ENCODE measurements around the gene TNFRSF4.

The TNFRSF4 gene

DNA sequence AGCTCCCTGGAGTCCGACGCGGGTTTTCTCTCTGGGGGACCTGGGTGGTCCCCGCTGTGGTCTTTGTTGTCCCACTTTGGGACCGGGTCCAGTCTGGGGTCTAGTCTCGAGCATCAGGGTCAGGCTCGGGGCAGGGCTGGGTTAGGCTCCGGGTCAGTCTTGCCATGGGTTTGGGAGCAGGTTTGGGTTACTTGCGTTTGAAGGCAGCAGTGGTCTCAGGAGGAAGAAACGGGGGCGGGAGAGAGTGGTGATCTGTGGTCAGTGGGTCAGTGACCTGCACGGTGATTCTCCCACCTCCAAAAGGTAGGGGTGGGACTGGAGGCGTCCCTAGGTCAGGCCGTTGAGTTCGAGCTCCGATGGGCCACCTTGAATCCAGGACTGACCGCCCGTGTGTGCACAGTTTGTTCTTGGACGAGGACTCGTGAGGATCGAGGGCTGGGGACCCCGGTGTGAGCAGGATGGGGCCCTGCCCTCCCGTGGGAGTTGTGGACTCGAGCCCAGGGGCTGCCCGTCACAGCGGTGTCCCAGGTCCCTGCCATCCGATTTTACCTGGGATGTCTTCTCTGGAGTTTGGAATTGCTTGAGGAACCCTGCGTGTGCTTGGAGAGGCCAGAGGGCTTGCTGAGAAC lies 20.3 kb upstream of the TNFRSF4 start:
- no peak for DNase-seq (ENCODE audit: low read depth in 3 of 3, low spot score in 1 of 3)

DNA sequence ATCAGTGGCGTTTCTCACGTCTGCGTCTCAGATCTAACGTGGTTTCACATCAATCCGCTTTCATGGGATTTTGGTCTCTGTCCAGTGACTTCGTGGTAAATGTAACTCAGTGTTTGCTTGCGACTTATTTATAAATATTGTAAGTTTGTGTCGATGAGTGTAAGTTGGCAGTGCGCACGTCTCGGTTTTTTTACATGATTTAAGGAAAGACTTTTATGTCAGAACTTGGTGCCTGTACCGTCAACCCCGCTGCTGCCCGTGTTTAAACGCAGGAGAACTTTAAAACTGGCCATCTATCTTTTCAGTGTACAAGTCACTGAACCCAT lies 19.6 kb upstream of the TNFRSF4 start:
- DNase-seq (ENCODE audit: low read depth in 3 of 3, low spot score in 1 of 3), result no peak

DNA sequence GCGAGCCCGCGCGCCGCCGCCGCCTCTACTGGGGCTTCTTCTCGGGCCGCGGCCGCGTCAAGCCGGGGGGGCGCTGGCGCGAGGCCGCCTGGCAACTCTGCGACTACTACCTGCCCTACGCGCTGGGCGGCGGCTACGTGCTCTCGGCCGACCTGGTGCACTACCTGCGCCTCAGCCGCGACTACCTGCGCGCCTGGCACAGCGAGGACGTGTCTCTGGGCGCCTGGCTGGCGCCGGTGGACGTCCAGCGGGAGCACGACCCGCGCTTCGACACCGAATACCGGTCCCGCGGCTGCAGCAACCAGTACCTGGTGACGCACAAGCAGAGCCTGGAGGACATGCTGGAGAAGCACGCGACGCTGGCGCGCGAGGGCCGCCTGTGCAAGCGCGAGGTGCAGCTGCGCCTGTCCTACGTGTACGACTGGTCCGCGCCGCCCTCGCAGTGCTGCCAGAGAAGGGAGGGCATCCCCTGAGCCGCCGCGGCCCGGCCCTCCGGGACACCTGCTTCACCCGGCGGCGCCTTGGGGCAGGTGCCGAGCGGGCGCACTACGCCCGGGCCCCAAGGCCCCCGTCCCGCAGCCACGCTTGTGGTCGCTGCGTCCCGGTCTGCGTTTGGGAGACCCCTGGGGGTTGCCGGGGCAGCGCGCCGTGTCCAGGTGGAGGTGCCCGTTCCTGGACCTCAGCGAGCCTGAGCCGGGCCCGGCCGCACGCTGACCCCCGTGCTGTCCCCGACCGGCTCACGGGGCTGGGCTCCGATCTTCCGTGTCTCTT lies 19.0 kb upstream of the TNFRSF4 start:
- no peak for DNase-seq (ENCODE audit: low read depth in 3 of 3, low spot score in 1 of 3)

DNA sequence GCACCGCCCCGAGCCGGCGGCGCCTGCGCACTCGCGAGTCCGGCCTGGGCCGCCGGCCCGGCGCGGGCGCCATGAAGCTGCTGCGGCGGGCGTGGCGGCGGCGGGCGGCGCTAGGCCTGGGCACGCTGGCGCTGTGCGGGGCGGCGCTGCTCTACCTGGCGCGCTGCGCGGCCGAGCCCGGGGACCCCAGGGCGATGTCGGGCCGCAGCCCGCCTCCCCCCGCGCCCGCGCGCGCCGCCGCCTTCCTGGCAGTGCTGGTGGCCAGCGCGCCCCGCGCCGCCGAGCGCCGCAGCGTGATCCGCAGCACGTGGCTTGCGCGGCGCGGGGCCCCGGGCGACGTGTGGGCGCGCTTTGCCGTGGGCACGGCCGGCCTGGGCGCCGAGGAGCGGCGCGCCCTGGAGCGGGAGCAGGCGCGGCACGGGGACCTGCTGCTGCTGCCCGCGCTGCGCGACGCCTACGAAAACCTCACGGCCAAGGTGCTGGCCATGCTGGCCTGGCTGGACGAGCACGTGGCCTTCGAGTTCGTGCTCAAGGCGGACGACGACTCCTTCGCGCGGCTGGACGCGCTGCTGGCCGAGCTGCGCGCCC lies 18.3 kb upstream of the TNFRSF4 start, which contains the start of gene B3GALT6:
TSS of gene B3GALT6 (plus strand) at position 30 of the 588 bp plus-strand sequence. CDS start at position 72, 42 bp downstream.
- DNase-seq (ENCODE audit: low read depth in 3 of 3, low spot score in 1 of 3), result no peak

DNA sequence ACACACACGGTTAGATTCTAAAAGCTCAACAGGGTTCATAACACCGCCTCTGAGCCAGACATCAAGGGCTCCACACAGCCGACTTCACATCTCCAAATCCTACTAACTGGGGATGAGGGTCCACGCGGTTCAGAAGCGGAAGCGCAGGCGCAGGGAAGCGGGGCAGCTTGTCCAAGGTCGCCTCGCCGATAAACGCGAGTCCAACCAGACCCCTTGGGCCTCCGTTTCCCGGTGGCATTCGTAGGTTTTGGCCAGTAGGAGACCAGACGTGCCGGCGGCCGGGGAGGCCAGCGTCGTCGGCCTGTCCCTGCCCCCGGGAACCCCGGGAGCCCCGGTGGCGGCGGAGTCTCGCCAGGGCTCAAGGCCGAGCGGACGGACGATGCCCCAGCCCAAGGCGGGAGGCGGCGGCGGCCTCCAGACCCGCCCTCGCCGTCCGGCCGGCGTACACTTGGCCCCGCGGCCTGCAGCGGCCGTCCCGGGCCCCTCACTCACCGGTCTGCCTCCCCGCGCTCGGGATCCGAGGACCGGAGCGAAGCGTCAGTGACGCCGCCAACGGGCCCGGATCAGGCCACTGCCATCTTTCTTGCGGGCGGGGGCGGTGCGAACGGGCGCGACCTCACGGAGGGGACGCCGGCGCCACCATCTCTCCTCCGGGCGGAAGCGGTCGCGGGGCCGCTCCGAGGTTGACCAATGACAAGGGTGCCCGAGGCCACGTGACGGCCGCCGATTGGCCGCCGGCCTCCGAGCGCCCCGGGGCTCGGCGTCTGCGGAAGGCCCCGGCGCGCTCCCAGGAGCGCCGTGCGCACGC lies 17.7 kb upstream of the TNFRSF4 start, which contains the start of gene SDF4:
TSS of gene SDF4 (minus strand) at position 602 of the 808 bp plus-strand sequence. CDS start 3,229 bp downstream, outside the sequence.
- peak; percentile 91 to 94 (median 93) for DNase-seq (ENCODE audit: low read depth in 3 of 3, low spot score in 1 of 3)

DNA sequence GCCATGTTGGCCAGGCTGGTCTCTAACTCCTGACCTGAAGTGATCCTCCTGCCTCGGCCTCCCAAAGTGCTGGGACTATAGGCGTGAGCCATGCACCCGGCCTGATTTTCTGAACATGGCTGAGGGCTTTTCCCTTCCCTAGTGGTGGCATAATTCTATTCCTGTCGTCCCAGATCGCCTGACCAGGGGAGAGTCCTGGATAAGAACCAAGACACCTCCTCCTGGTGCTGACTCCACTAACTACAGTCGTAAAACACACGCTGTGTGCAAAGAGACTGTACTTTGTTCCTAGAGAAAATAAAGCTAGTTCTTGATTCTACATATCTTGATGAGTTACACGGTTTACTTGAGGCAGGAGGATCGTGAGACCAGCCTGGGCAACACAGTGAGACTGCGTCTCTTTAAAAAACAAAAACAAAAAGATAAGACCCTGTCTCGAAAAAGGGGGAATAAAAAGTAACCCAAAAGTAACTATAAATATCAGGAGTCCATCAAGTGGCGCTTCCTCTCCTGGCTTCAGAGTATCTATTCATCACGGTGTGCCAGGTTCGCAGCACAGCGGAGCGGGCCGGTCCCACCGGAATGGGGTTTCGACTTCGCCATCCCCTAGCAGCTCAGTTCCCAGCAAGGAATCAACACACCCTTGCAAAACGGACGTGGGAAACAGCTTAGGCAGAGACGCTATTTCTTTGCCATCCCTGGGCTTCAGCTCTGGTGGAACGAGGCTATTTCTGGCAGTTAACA lies 16.9 kb upstream of the TNFRSF4 start:
- no peak for DNase-seq (ENCODE audit: low read depth in 3 of 3, low spot score in 1 of 3)

DNA sequence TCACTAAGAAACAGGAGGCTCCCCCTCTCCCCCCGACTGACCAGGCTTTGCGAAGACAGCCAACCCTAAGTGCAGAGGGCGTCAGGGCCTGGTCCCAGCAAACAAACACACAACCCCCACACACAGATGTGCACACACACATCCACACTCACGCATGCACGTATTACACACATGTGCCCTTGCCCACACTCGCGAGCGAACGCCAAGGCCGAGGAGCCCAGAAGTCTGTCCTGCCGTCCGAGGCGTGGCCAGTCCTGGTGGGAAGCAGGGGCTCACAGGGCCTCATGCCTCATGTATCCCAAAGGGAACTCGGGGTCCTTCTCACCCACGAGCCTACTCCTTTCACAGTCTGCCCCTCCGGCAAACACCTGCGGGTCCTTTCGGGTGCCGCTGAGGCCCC lies 15.8 kb upstream of the TNFRSF4 start:
- no peak for DNase-seq (ENCODE audit: low read depth in 3 of 3, low spot score in 1 of 3)

DNA sequence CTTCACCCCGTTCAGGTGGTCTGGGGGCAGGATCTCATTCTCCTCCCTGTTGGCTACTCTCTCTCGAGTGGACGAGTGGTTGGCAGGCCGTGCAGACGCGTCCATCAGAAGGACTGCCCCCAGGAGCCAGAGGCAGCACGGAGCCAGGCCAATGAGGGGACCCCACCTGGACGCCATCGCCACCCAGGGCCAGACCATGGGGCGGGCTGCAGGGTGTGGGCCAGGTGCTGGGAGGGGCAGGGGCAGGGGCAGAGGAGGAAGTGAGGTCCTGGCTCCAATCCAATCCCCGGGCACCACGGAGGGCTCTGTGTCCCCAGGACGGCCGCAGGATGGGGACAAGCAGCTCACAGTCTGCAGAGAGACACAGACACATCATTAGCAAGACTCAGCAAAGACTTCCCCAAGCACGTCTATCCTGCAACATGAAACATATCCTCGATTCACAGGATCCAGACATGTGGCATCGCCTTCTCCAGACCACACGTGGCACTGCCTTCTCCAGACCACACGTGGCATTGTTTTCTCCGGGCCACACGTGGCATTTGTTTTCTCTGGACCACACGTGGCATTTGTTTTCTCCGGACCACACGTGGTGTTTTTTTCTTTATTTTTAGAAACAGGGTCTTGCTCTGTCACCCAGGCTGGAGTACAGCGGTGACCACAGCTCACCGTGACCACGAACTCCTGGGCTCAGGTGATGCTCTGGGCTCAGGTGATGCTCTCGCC lies 14.8 kb upstream of the TNFRSF4 start:
- DNase-seq (ENCODE audit: low read depth in 3 of 3, low spot score in 1 of 3), result no peak

DNA sequence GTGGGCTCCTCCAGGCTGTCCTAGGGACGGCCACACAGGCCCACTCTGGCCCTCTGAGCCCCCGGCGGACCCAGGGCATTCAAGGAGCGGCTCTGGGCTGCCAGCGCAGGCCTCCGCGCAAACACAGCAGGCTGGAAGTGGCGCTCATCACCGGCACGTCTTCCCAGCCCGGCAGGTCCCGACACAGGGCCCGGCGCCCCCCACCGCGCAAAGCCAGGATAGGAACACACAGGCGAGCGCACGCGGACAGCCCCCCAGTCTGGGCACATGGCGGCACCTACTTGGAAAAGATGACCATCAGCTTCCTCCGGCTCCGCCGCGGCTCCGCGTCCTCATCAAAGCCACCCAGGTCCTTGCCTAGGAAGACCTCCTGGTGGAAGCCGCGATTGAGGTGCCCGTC lies 14.2 kb upstream of the TNFRSF4 start:
- no peak for DNase-seq (ENCODE audit: low read depth in 3 of 3, low spot score in 1 of 3)

DNA sequence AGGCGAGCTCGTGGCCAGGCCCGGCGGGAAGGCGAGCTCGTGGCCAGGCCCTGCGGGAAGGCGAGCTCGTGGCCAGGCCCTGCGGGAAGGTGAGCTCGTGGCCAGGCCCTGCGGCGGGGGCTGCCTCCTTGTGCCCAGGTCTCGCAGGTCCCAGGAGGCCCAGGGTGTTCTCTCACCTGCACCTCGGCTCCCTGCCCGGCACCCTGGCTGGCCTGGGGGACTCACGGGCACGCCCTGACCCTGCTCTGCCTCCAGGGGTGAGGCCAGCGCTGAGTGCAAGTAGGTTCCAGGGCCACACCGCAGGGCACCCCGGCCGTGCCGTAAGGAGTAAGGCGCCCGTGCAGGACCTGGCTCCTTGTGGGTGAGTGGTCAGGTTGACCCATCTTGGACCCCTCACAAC lies 13.4 kb upstream of the TNFRSF4 start:
- DNase-seq (ENCODE audit: low read depth in 3 of 3, low spot score in 1 of 3), result no peak

DNA sequence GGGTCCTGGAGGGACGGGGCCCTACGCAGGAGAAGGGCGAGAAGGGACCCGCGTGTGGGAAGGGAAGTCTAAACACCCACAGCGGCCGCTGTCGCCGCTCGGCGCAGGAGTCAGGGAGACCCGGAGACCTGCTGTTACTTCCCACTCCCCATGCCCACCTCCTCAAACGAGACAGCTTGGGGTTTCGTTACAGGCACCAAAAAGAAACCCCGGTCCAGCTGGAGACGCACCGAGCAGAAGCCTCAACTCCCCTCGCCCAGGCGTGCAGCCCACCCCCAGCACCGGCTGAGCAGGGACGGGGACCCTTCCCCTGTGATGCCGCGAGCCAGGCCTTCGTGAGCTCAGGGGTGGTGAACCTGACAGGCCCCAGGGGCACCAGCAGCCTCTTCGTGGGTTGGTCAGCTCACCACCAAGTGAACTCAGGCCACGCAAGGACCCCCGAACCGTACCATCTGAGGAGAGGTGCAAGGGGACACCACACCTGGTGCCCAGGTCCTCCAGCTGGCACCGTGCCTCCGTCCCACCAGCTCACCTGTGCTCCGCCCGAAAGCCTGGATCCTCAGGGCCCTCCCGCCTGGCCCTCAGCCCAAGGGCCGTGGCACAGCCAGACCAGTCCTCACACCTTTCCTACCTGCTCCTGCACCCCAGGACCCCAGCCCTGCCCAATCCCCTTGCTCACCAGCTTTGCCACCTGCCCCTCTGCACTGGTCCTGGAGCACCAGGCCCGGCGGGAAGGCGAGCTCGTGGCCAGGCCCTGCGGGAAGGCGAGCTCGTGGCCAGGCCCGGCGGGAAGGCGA lies 12.8 kb upstream of the TNFRSF4 start:
- no peak for DNase-seq (ENCODE audit: low read depth in 3 of 3, low spot score in 1 of 3)

DNA sequence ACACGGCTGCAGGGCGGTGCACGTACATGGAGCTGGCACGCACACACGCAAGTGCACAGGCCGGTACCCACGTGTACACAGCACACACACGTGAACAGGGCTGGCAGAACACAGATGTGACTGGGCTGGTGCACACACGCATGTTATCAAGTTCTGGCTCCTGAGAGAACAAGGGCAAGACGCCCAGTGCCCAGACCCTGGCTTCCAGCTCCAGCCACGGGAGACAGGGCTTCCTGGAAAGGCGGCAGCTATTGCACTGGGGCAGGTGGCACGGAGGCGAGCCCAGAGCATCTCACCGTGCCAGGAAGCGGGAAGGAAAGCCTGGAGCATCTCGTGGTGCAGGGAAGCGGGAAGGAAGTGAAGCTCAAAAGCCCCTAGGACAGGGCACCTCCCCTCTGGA lies 12.0 kb upstream of the TNFRSF4 start:
- DNase-seq (ENCODE audit: low read depth in 3 of 3, low spot score in 1 of 3), result no peak

DNA sequence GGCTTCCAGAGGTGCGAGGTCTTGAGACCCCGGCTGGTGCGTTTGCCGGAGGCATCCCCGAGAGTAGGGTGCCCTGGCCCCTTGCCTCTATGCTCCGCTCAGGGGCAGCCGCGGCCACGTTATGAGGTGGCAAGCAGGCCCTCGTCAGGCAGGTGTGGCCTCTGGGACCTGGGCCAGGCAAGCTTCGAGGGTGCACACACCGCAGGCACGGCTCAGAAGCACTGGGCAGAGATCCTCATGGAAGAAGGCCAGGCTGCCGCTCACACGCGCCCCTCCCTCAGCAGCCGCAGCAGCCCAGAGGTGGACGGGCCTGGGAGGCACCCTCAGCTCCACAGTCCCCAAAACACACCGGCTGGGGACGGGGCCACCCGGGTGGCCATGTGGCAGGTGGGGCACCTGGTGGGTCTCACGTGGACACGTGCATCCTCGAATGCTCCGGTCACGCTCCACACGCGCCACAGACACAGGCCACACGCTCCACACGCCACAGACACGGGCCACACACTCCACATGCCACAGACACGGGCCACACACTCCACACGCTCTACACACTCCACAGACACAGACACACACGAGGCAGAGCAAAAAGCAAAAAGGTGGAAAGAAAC lies 11.4 kb upstream of the TNFRSF4 start:
- no peak for DNase-seq (ENCODE audit: low read depth in 3 of 3, low spot score in 1 of 3)

DNA sequence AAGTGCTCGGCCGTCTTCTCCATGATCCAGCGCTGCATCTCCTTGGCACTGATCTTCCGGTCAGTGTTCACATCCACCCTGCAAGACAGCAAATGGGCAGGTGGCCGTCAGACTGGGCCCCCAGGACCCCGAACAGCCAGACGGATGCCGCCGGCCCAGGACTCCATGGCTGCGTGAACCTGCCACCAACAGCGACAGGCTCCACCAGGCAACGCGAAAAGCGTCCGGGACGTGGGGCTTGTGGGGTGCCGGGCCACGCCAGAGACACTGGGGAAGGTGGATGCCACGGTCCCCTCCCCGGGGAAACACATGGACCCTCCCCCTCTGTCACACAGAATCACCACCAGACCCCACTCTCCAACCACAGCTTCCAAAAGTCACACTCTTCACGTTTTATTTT lies 9.9 kb upstream of the TNFRSF4 start:
- DNase-seq (ENCODE audit: low read depth in 3 of 3, low spot score in 1 of 3), result no peak

DNA sequence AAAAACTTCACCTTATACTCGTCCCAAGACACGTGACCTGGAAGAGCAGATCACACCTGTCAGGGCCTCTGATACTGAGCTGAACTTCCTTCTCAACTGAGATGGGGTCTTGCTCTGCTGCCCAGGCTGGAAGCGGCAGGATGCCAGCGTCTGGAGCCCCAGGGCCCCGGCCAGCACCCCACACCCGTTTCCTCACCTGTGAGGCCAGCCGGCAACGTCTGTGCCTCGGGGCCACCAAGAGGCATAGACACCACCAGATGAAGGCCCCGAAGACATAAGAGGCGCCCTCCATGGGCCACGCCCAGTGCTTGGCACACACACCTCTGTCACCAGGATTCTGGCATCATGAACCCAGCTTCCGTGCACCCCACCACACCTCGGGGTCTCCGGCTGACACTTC lies 9.4 kb upstream of the TNFRSF4 start:
- DNase-seq (ENCODE audit: low read depth in 3 of 3, low spot score in 1 of 3), result no peak

DNA sequence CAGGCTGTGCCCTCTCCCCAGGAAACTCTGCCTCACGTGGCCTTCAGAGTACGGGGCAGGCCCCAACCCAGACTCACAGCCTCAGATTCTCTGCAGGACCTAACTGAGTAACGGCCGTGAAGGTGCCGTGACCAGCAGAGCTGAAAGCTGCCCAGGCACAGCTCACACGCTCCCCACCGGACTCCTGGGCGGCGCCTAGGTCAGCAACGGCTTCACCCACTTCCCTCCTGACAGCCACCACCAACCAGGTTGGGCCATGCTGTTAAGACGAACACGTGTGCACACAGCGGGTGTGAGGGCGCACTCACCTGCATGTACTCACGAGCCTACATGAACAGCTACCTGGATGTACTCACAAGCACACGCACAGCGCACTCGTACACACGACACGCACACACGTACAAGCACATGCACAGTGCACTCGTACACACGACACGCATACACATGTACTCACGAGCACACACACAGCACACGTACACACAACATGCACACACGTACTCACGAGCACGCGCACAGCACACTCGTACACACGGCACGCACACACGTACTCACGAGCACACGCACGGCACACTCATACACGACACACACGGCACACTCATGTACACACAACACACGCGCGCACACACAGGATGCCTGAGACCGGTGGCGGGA lies 8.7 kb upstream of the TNFRSF4 start:
- no peak for DNase-seq (ENCODE audit: low read depth in 3 of 3, low spot score in 1 of 3)

DNA sequence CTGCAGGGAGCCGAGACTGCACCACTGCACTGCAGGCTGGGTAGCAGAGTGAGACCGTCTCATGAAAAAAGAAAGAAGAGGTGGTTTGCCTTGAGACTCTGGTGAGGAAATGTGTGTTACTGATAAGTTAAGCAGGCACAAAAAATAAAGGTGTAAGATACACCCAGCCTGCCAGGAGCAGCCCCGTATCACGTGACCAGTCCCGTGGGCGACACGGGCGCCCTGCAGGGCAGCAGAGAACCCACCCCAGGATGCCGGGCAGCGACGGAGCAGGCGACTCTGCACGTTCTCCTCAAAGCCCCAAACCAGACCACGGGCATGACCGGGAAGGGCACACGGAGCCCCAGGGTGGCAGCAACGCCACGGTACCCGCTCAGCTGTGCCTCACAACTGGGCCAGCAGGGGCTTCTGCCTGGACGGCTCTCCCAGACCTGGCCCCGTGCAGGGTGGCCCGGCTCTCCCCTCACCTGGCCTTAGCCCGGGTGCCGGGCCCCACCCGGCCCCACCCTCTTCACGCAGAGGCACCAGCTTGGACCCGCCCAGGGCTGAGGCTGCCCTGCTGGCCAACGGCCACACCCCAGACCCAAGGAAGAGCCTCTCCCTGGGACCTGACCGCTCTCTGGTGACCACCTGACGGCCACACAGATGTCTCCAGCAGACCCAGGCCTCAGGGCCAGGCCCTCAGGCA lies 8.1 kb upstream of the TNFRSF4 start:
- no peak for DNase-seq (ENCODE audit: low read depth in 3 of 3, low spot score in 1 of 3)

DNA sequence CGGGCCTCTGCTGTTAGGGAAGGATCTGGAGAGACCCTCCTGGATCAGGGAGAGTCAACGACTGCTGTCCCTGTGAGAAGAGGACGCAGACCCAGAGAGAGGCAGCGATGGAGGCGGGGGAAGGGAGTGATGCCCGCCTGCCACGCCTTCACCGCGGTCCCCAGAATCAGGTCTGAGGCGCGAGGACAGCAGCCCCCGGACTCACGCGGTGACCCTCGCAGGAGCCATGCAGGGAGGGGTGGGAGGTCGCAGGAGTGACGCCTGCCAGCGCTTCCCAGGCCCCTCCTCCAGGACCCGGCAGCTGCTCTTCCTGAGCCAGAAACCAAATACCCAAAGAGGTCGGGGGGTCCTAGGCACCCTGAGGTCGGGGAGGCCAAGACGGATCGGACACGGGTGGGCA lies 6.2 kb upstream of the TNFRSF4 start:
- DNase-seq (ENCODE audit: low read depth in 3 of 3, low spot score in 1 of 3), result no peak
